K562 (cell line): ENCODE data around the gene TALDO1. TPM values are rescaled to one million over a fixed set of nuclear protein-coding genes. Genes with fewer than 3 reads are reported as not detected.

Source experiments
- ATAC-seq: fragments of 200-7000 bp; cut with Tn5 transposase; 3 replicates; pipeline ENCODE4 v1.9.1; 2020; ENCODE audit warnings: moderate library complexity
- BruUV-seq: library from RNA; stranded (reverse); fragments of 400-500 nt; replicated peaks from 2 replicates; lab custom pipeline; 2021; lab: Mats Ljungman, UMichigan
- CTCF ChIA-PET: fragments of 300-600 bp; formaldehyde crosslinking; extraction: SDS; loops from one replicate; lab custom pipeline; 2021; ENCODE audit warnings: low intra/inter-chr PET ratio; lab: Yijun Ruan, JAX
- POLR2A ChIA-PET: fragments of 300-600, 350-650 bp; sonication (Branson Sonifier 250); formaldehyde crosslinking; extraction: SDS; loops from one replicate; lab custom pipeline; 2021; ENCODE audit warnings: antibody characterized with exemption, inconsistent platforms; lab: Yijun Ruan, JAX
- DNase-seq, 4 experiments: peaks; one replicate each; pipeline versions ENCODE4 v3.0.0 to v3.0.0-alpha.2; 2011 to 2018; ENCODE audit warnings: low spot score in 3 of 4, mixed read lengths in 3 of 4; ENCODE audit errors: extremely low read depth in 1 of 4
- FAIRE-seq: peaks from 2 replicates; lab custom pipeline; 2011; peaks lifted over from hg19 to GRCh38; lab: Jason Lieb, UNC
- H2AFZ ChIP-seq: 2 replicates; pipeline ENCODE4 v1.6.0; 2011; ENCODE audit warnings: low read depth, low read length, control low read depth, inconsistent platforms
- H3K27ac ChIP-seq: fragments of 200-600 bp; 3 replicates; pipeline ENCODE4 v1.8.0; 2011; ENCODE audit warnings: low read depth, mild to moderate bottlenecking, control low read depth, inconsistent platforms, low read length, moderate library complexity, mixed read lengths; ENCODE audit errors: extremely low read depth
- H3K27me3 ChIP-seq, 2 experiments: fragments of 300-600 bp in 1 of 2; 2 replicates in 1 of 2; 3 replicates in 1 of 2; pipeline versions ENCODE4 v1.6.0 to v1.8.0; 2011; ENCODE audit warnings: inconsistent platforms in 2 of 2, low read length in 2 of 2, mild to moderate bottlenecking in 1 of 2, mixed read lengths in 1 of 2, moderate library complexity in 1 of 2; ENCODE audit not compliant: control insufficient read depth in 2 of 2, insufficient read depth in 2 of 2
- H3K36me3 ChIP-seq: fragments of 300-600 bp; 3 replicates; pipeline ENCODE4 v1.8.0; 2011; ENCODE audit warnings: mild to moderate bottlenecking, low read length, inconsistent platforms; ENCODE audit not compliant: control insufficient read depth, insufficient read depth
- H3K4me1 ChIP-seq, 2 experiments: fragments of 200-600 bp in 1 of 2; replicated peaks in 1 of 2; 2 replicates in 1 of 2; 3 replicates in 1 of 2; pipeline versions ENCODE4 v1.5.1 to v1.8.0; 2011; ENCODE audit warnings: inconsistent platforms in 2 of 2, low read length in 2 of 2, mild to moderate bottlenecking in 1 of 2, mixed read lengths in 1 of 2, moderate library complexity in 1 of 2; ENCODE audit not compliant: control insufficient read depth in 2 of 2, insufficient read depth in 2 of 2
- H3K4me2 ChIP-seq: 2 replicates; pipeline ENCODE4 v1.6.1; 2011; ENCODE audit warnings: low read length, control low read depth, inconsistent platforms, mixed read lengths; ENCODE audit not compliant: insufficient read depth
- H3K4me3 ChIP-seq: fragments of 200-600 bp; sonication (generic), shearing (Covaris generic); 2 replicates; pipeline ENCODE4 v1.5.1; 2016; ENCODE audit warnings: control low read depth, inconsistent platforms
- H3K79me2 ChIP-seq: fragments of 200-600 bp; 3 replicates; pipeline ENCODE4 v1.8.0; 2011; ENCODE audit warnings: low read length, inconsistent platforms; ENCODE audit not compliant: control insufficient read depth, insufficient read depth
- H3K9ac ChIP-seq, 2 experiments: 2 replicates each; pipeline versions ENCODE4 v1.6.0 to v1.6.1; 2011; ENCODE audit warnings: low read depth in 2 of 2, low read length in 2 of 2, control low read depth in 1 of 2, inconsistent platforms in 1 of 2, mild to moderate bottlenecking in 1 of 2, mixed read lengths in 1 of 2; ENCODE audit not compliant: insufficient read depth in 1 of 2
- H3K9me1 ChIP-seq: one replicate; pipeline ENCODE4 v1.6.0; 2011; ENCODE audit warnings: inconsistent platforms, mild to moderate bottlenecking, low read length, moderate library complexity; ENCODE audit not compliant: control insufficient read depth, insufficient read depth
- H3K9me3 ChIP-seq: replicated peaks from 2 replicates; pipeline ENCODE4 v1.5.1; 2011; ENCODE audit warnings: low read depth, low read length, inconsistent platforms; ENCODE audit not compliant: control insufficient read depth, insufficient read depth
- H4K20me1 ChIP-seq: replicated peaks from 2 replicates; pipeline ENCODE4 v1.6.1; 2011; ENCODE audit warnings: low read length, inconsistent platforms, mixed read lengths; ENCODE audit not compliant: control insufficient read depth, insufficient read depth
- NFRKB ChIP-seq: fragments of 450-650 bp; IDR thresholded peaks from 2 replicates; pipeline ENCODE4 v1.6.1; 2016; ENCODE audit warnings: low read depth
- PCBP1 ChIP-seq: fragments of 200-400 bp; formaldehyde crosslinking; IDR thresholded peaks from 2 replicates; pipeline ENCODE4 v1.6.1; 2018; ENCODE audit warnings: mild to moderate bottlenecking, low read depth, low read length; ENCODE audit not compliant: poor library complexity, severe bottlenecking
- ZKSCAN1 ChIP-seq: fragments of 150-350 bp; IDR thresholded peaks from 2 replicates; pipeline ENCODE4 v1.6.1; 2016; ENCODE audit warnings: low read depth, low read length
- ZNF134 ChIP-seq: fragments of 250-450 bp; sonication (Bioruptor Pico); conservative IDR thresholded peaks from 2 replicates; pipeline ENCODE4 v1.4.0; 2020
- ZNF639 ChIP-seq, 2 experiments: fragments of 200-800 bp in 1 of 2; sonication (Bioruptor generic) in 1 of 2; sonication (generic) in 1 of 2; formaldehyde crosslinking in 1 of 2; IDR thresholded peaks in 1 of 2; conservative IDR thresholded peaks in 1 of 2; 2 replicates each; pipeline versions ENCODE4 v1.5.0 to v1.6.1; 2016 to 2020; ENCODE audit warnings: missing compliant biosample characterization in 1 of 2, missing genetic modification characterization in 1 of 2, missing genetic modification reagents in 1 of 2
- ZSCAN29 ChIP-seq: fragments of 450-650 bp; IDR thresholded peaks from 2 replicates; pipeline ENCODE4 v1.6.1; 2017
- WGBS: fragments of 100-300 bp; shearing (Covaris generic); methylation state at CpG from one replicate; pipeline ENCODE4 v1.1.6; 2016; ENCODE audit warnings: low coverage, mixed read lengths; ENCODE audit not compliant: insufficient coverage; ENCODE audit errors: missing lambda C conversion rate; 5-methylcytosine and 5-hydroxymethylcytosine counted together
- in situ Hi-C: fragments of 300-500 bp; cut with MboI; formaldehyde crosslinking; loops from 4 replicates; pipeline ENCODE4 v1.15.0; 2018; ENCODE audit warnings: inconsistent platforms, mixed read lengths
- intact Hi-C: fragments of 100-400 bp; cut with micrococcal nuclease; formaldehyde crosslinking; loops from 2 replicates; pipeline ENCODE4 v1.14.2; 2022
- polyA plus RNA-seq, 8 experiments: library from polyadenylated mRNA; depleted of rRNA in 4 of 8; stranded (reverse) in 5 of 8; unstranded in 3 of 8; fragments of >200 nt; fragmentation: Nextera tagmentation in 2 of 8; fragmentation: Illumina TruSeq in 1 of 8; extraction: Ambion mirVana in 2 of 8; extraction: Trizol in 1 of 8; gene quantifications; 2 replicates each; pipeline versions ENCODE4 v1.2.1 to v1.2.3, GENCODE V29; 2011 to 2014; ENCODE audit warnings: inconsistent platforms in 1 of 8, missing spikeins in 1 of 8
- total RNA-seq, 7 experiments: library from RNA; depleted of rRNA in 6 of 7; stranded (reverse); fragments of >200 nt in 6 of 7; fragmentation: Illumina TruSeq in 2 of 7; extraction: Trizol in 2 of 7; gene quantifications; 2 replicates each; pipeline versions ENCODE4 v1.2.1 to v1.2.3, GENCODE V29; 2011 to 2021; ENCODE audit warnings: low replicate concordance in 1 of 7
- TF ChIP-seq, protein P1 (sequence below), 2 experiments: IDR thresholded peaks; 2 replicates each; pipeline ENCODE4 v1.6.1; 2011; ENCODE audit warnings: borderline replicate concordance in 1 of 2, control low read depth in 1 of 2, low read depth in 1 of 2, low read length in 1 of 2, mild to moderate bottlenecking in 1 of 2, mixed read lengths in 1 of 2, moderate library complexity in 1 of 2; ENCODE audit not compliant: insufficient read depth in 1 of 2, insufficient read length in 1 of 2, poor library complexity in 1 of 2, severe bottlenecking in 1 of 2; ENCODE audit errors: extremely low read depth in 1 of 2

Gene TALDO1
- total and polyA plus RNA-seq, 9 of the 15 experiments (the other 6 are each of a cell fraction or from before 2014, with no cell fraction given), result 260 to 541 (median 441) TPM

DNA sequence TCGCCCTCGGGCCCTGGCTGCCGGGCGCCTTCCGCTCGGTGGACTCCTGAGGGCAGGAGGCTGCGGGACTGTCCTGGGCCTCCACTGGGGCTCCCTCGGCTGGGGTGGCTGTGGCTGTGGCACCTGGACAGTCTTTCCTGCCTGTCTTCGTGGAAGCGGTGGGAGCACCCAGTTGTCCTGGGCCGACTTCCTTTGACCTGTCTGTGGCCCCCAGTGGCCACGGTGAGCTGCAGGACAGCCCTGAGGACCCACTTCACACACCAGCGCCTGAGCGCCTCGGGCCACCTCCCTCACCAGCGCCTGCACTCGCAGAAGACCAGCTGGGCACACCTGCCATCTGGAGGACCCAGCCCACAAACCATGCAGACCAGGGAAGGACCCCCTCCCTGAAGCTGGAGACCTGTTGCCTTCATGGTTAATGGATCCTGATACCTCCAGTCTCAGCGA is 43.0 kb upstream of the TALDO1 start:
- Histone ChIP-seq H2AFZ (no peak overlapping the region), H4K20me1 (no peaks in the 10 kb centered on the region), H3K4me1 (peaks cover 6 to 65% of the 10 kb centered on the region in 2 experiments), H3K9me3 (no peaks in the 10 kb centered on the region), H3K36me3 (peaks cover 9% of the 10 kb centered on the region; the same call in 1 of the 3 replicates), H3K4me3 (no peak overlapping the region), H3K9ac (peak overlapping the region in 1 of 2 experiments; percentile 74; a peak in 2 of 4 replicates), H3K4me2 (no peak overlapping the region), H3K9me1 (no peaks in the 10 kb centered on the region), H3K27ac (no peak overlapping the region), H3K79me2 (no peaks in the 10 kb centered on the region), H3K27me3 (no peaks in the 10 kb centered on the region)
- BruUV-seq, result no TSS peak
- FAIRE-seq (no peak), ATAC-seq (no peak), DNase-seq (no peak)
- ChIA-PET POLR2A (interaction anchor here (0.7 to 1.5 kb wide), 5 partner anchors 9 to 60 kb away, joined by 3 to 4 read pairs (median 3); partner anchors contain the start of genes DEAF1, TALDO1 and TMEM80), CTCF (no interaction called here)
- intact Hi-C loops, result no loop called here
- TF ChIP-seq ZNF134 (CRISPR knock-in tag), result no peak
- TF ChIP-seq PCBP1, result peak; percentile 19
- TF ChIP-seq ZKSCAN1, result no peak
- TF ChIP-seq, protein P1, sequence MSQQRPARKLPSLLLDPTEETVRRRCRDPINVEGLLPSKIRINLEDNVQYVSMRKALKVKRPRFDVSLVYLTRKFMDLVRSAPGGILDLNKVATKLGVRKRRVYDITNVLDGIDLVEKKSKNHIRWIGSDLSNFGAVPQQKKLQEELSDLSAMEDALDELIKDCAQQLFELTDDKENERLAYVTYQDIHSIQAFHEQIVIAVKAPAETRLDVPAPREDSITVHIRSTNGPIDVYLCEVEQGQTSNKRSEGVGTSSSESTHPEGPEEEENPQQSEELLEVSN (IDR thresholded peaks at IDR 0.05; ENCODE audit: borderline replicate concordance in 1 of 2, extremely low read depth in 1 of 2, insufficient read depth in 1 of 2, insufficient read length in 1 of 2, low read depth in 1 of 2, low read length in 1 of 2, poor library complexity in 1 of 2, severe bottlenecking in 1 of 2), result no peak
- TF ChIP-seq ZSCAN29, result no peak
- TF ChIP-seq NFRKB, result no peak
- no peak for TF ChIP-seq ZNF639 (CRISPR knock-in tag; conservative IDR thresholded peaks at IDR 0.05 in 1 of 2, IDR thresholded peaks at IDR 0.05 in 1 of 2)
- 86% methylated on average over 14 of the region's 18 CpGs for WGBS
- in situ Hi-C loops, result no loop called here
